ENCODE results near the gene GUCY1B1.
A peak's percentile ranks its signal among the peaks of the same experiment; 100 is the strongest.

GUCY1B1 gene

GRCh38 chr4:155802190-155802959, 43.6 kb downstream of the GUCY1B1 start:
- DNase-seq: no peak

- DNase-seq: no peak
These were observed 46.2 kb downstream of the GUCY1B1 start for GRCh38 chr4:155805016-155805415.

GRCh38 chr4:155807021-155807420, 48.2 kb downstream of the GUCY1B1 start:
- no peak for DNase-seq

GRCh38 chr4:155809835-155810234, 51.0 kb downstream of the GUCY1B1 start:
- peak; percentile 8 for DNase-seq

GRCh38 chr4:155811083-155811482, 52.3 kb downstream of the GUCY1B1 start:
- no peak for DNase-seq

- DNase-seq: no peak
These were observed 59.8 kb downstream of the GUCY1B1 start for GRCh38 chr4:155818639-155819038.

GRCh38 chr4:155819066-155819465, 60.2 kb downstream of the GUCY1B1 start:
- no peak for DNase-seq

GRCh38 chr4:155820887-155821518, 62.2 kb downstream of the GUCY1B1 start:
- no peak for DNase-seq

GRCh38 chr4:155822572-155822971, 63.8 kb downstream of the GUCY1B1 start:
- no peak for DNase-seq

- no peak for DNase-seq
These were observed 69.8 kb downstream of the GUCY1B1 start for GRCh38 chr4:155828628-155829027.

- no peak for DNase-seq
These were observed 73.8 kb downstream of the GUCY1B1 start for GRCh38 chr4:155832664-155833063.

- DNase-seq: no peak
These were observed 78.5 kb downstream of the GUCY1B1 start for GRCh38 chr4:155837203-155837796.

- DNase-seq: no peak
These were observed 83.3 kb downstream of the GUCY1B1 start for GRCh38 chr4:155842080-155842479.

- no peak for DNase-seq
These were observed 88.1 kb downstream of the GUCY1B1 start for GRCh38 chr4:155846929-155847328.

GRCh38 chr4:155849042-155849441, 90.2 kb downstream of the GUCY1B1 start:
- DNase-seq: no peak

GRCh38 chr4:155853189-155853588, 94.4 kb downstream of the GUCY1B1 start:
- no peak for DNase-seq

GRCh38 chr4:155854582-155855226, 95.9 kb downstream of the GUCY1B1 start:
- DNase-seq: no peak

- no peak for DNase-seq
These were observed 97.1 kb downstream of the GUCY1B1 start for GRCh38 chr4:155855897-155856296.

Measured in KG1 (cell line).